Activated CD8-positive, alpha-beta T cell treated with anti-CD3 and anti-CD28 coated beads, Interleukin-2, amount 10 ng/mL, durations not matched to agents 7 days and 5 days (primary cell): ENCODE data around the gene CUL5. TPM values are rescaled to one million over a fixed set of nuclear protein-coding genes. Genes with fewer than 3 reads are reported as not detected.
"Not testable (repeated sequence)": the region's sequence is repeated elsewhere in the genome, so short reads cannot be mapped to it uniquely, and the experiment has no call there.

Experiments used
- ATAC-seq: fragments of 150-1000 bp; cut with Tn5 transposase; one replicate; pipeline ENCODE4 v1.10.0; 2021; ENCODE audit warnings: moderate library complexity
- CTCF ChIA-PET: fragments of 350-600 bp; sonication (Branson Sonifier 250); formaldehyde crosslinking; loops from one replicate; lab custom pipeline; 2021; ENCODE audit warnings: antibody characterized with exemption; lab: Charles Lee
- POLR2A ChIA-PET: fragments of 350-600 bp; sonication (Branson Sonifier 250); formaldehyde crosslinking; loops from one replicate; lab custom pipeline; 2021; ENCODE audit warnings: antibody characterized with exemption; lab: Charles Lee
- DNase-seq: peaks from one replicate; pipeline ENCODE4 v3.0.0-alpha.2; 2020
- H3K27ac Mint-ChIP-seq: one replicate; pipeline ENCODE4 v1.8.0; 2021; ENCODE audit warnings: mild to moderate bottlenecking, mixed read lengths
- H3K27me3 Mint-ChIP-seq: one replicate; pipeline ENCODE4 v1.8.0; 2021; ENCODE audit warnings: low read depth, mixed read lengths
- H3K36me3 Mint-ChIP-seq: one replicate; pipeline ENCODE4 v1.8.0; 2021; ENCODE audit warnings: low read depth, mixed read lengths
- H3K4me1 Mint-ChIP-seq: one replicate; pipeline ENCODE4 v1.8.0; 2021; ENCODE audit warnings: low read depth, mixed read lengths
- H3K4me3 Mint-ChIP-seq: one replicate; pipeline ENCODE4 v1.8.0; 2021; ENCODE audit warnings: mild to moderate bottlenecking, mixed read lengths
- H3K9me3 Mint-ChIP-seq: one replicate; pipeline ENCODE4 v1.8.0; 2022; ENCODE audit warnings: mixed read lengths; ENCODE audit not compliant: insufficient read depth
- total RNA-seq, 2 experiments: library from RNA; stranded (reverse); gene quantifications; one replicate each; pipeline ENCODE4 v1.2.3, GENCODE V29; 2021

The CUL5 gene
- total RNA-seq, 2 experiments from 2014 or later, result 29.7 to 31.3 TPM

GRCh38 chr11:108120936-108121273 is 112.2 kb downstream of the CUL5 start:
- H3K4me3 Mint-ChIP-seq, result peak overlapping the region; percentile 85
- ChIA-PET CTCF (interaction anchor here (0.6 to 1.1 kb wide), 4 partner anchors 9 to 335 kb away, joined by 3 to 4 read pairs (median 4); partner anchors contain the start of gene CUL5), POLR2A (interaction anchor here (1.7 kb wide), 1 partner anchor 100 kb away, joined by 8 read pairs; no protein-coding TSS in a partner anchor)
- H3K9me3 Mint-ChIP-seq, ATAC-seq, DNase-seq, H3K27me3 Mint-ChIP-seq: not testable (repeated sequence)
- peak overlapping the region; percentile 87 for H3K27ac Mint-ChIP-seq
- peaks cover 44% of the 10 kb centered on the region for H3K4me1 Mint-ChIP-seq
- H3K36me3 Mint-ChIP-seq, result peaks cover 14% of the 10 kb centered on the region

DNA sequence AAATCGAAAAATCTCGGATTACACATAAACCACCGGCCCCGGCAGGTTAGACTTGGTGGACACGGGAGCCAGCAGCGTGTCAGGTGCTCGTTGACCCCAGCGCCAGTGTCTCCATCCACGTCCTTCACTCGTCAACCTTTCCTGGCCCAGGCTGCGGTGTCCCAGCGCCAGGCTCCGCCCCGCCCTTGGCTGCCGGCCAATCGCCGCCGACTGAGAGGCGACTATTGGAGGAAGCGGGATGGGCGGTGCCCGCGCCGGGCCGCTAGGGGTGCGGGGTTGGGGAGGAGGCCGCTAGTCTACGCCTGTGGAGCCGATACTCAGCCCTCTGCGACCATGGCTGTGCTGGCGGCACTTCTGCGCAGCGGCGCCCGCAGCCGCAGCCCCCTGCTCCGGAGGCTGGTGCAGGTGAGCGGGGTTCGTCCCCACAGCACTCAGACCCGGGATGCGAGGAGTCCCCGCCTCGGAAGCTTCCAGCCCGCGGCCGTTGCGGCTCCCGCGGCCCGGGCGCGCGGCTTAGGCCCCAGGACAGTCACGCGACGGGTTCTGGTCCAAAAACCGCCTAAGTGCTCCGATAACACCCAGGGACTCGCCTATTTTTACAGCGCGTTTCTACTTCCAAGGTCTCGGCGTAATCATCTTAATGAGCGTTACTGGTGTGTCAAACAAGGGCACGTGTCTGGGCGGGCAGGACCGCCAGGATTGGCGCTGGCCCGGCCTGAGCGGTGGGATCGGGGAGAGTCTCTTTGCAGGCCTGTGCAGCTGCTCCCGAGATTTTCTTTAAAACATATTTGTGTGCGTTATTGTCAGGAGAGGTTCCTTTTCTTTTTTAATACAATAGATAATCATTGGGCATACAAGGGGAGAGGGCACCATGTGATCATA is 112.8 kb downstream of the CUL5 start, which contains the start of gene ACAT1:
ACAT1 (plus strand) TSS at position 294 of the 882 bp plus-strand sequence; CDS start at position 334, 40 bp downstream.
- DNase-seq (peak; percentile 96), ATAC-seq (peak; percentile 99)
- Mint-ChIP-seq H3K4me1 (peaks cover 47% of the 10 kb centered on the region), H3K27me3 (no peaks in the 10 kb centered on the region), H3K4me3 (peak within 1 kb of the TSS; percentile 85), H3K27ac (peak within 1 kb of the TSS; percentile 87), H3K9me3 (no peaks in the 10 kb centered on the region), H3K36me3 (peaks cover 19% of the 10 kb centered on the region)
- CTCF ChIA-PET, result interaction anchor here (1.0 to 1.1 kb wide), 3 partner anchors 10 to 113 kb away, joined by 3 to 4 read pairs (median 3); partner anchors contain the start of gene CUL5
- POLR2A ChIA-PET, result interaction anchor here (1.0 to 1.7 kb wide), 3 partner anchors 9 to 100 kb away, joined by 3 to 8 read pairs (median 3); no protein-coding TSS in a partner anchor

DNA sequence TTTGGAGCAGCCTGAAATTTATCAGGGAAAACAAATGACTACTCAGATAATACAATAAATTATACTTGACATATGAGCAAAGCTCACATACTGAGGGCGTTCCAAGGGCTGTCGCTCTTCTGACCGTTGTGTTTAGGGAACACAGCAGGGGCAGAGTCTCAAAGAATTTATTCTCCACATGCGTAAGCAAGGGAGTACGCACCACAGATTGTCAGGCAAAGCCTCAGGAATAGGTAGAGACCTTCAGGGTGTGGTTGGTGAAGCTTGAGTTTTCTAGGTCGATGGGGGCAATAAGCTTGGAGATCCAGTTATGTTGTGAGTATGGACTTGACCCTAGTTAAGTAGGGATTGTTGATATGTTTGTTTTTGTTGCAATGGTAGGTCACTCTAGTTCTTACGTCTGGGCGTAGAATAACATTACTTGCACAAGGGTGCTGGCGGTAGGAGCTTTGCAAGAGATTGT is 113.5 kb downstream of the CUL5 start:
- ChIA-PET CTCF (no interaction called here), POLR2A (interaction anchor here (1.0 to 1.7 kb wide), 3 partner anchors 8 to 99 kb away, joined by 3 to 8 read pairs (median 3); no protein-coding TSS in a partner anchor)
- H3K9me3 Mint-ChIP-seq, result no peaks in the 10 kb centered on the region
- peak overlapping the region; percentile 85 for H3K4me3 Mint-ChIP-seq
- no peak for ATAC-seq
- H3K36me3 Mint-ChIP-seq, result peaks cover 20% of the 10 kb centered on the region
- no peaks in the 10 kb centered on the region for H3K27me3 Mint-ChIP-seq
- peak overlapping the region; percentile 78 for H3K27ac Mint-ChIP-seq
- DNase-seq, result no peak
- peaks cover 48% of the 10 kb centered on the region for H3K4me1 Mint-ChIP-seq

DNA sequence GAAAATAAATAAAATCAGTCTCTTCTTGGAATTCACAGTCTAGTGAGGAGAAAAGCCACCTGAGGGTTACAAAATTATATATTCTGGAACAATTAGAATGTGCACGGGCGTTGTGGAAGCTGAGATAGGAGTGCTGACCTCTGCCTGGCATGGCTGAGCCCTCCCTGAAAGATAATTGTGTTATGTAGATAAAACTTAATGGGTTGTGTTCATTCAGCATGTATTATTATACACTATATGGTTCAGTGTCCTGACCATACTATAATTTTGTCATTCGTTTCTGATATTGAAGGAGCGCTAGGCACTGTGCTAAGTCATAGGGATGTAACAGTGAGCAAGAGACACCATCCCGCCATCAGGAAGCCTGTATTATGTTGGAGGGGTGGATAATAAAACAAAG is 116.4 kb downstream of the CUL5 start:
- H3K4me1 Mint-ChIP-seq, result peaks cover 48% of the 10 kb centered on the region
- H3K4me3 Mint-ChIP-seq, result no peak overlapping the region
- CTCF ChIA-PET, result interaction anchor here (0.6 kb wide), 1 partner anchor 14 kb away, joined by 3 read pairs; no protein-coding TSS in a partner anchor
- DNase-seq (no peak), ATAC-seq (no peak)
- H3K9me3 Mint-ChIP-seq, result no peaks in the 10 kb centered on the region
- peaks cover 35% of the 10 kb centered on the region for H3K36me3 Mint-ChIP-seq
- POLR2A ChIA-PET, result no interaction called here
- peak overlapping the region; percentile 73 for H3K27ac Mint-ChIP-seq
- H3K27me3 Mint-ChIP-seq, result no peaks in the 10 kb centered on the region

DNA sequence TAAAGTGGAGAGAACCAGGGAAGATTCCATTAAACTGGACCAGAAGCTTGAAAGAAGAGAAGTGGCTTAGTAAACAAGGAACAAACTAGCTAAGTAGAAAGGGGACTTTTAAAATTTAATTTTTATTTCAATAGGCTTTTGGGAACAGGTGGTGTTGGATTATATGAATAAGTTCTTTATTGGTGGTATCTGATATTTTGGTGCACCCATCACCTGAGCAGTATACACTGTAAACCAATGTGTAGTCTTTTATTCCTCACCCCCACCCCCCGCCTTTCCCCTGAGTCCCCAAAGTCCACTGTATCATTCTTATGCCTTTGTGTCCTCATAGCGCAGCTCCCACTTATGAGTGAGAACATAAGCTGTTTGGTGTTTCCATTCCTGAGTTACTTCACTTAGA is 120.1 kb downstream of the CUL5 start:
- ATAC-seq (no peak), DNase-seq (no peak)
- no peaks in the 10 kb centered on the region for H3K9me3 Mint-ChIP-seq
- no peaks in the 10 kb centered on the region for H3K27me3 Mint-ChIP-seq
- no peak overlapping the region for H3K4me3 Mint-ChIP-seq
- POLR2A ChIA-PET, result no interaction called here
- H3K4me1 Mint-ChIP-seq, result peaks cover 23% of the 10 kb centered on the region
- CTCF ChIA-PET, result no interaction called here
- H3K36me3 Mint-ChIP-seq, result peaks cover 43% of the 10 kb centered on the region
- no peak overlapping the region for H3K27ac Mint-ChIP-seq

DNA sequence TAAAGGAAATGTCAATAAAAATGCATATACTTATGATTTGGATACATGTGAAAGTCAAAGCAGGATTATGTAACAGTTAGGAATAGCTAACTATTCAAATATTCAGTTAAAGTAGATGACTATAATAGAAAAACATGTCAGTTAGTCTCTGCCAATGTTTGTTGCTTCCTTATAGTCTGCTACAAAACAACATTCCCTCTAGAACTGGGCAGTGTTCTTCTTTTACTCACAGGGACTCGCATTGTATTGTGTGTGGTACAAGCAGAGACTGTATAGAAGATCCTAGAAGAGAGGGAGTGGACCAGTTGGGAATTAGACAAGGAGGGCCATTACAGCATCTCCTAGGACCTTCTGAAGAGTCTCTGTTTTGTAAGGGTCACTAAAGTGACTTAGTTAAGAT is 123.3 kb downstream of the CUL5 start:
- Mint-ChIP-seq H3K27ac (no peak overlapping the region), H3K4me1 (peaks cover 9% of the 10 kb centered on the region), H3K9me3 (no peaks in the 10 kb centered on the region), H3K4me3 (no peak overlapping the region), H3K36me3 (peaks cover 38% of the 10 kb centered on the region), H3K27me3 (no peaks in the 10 kb centered on the region)
- ChIA-PET POLR2A (no interaction called here), CTCF (interaction anchor here (0.7 to 2.1 kb wide), 2 partner anchors 11 kb away, joined by 3 to 4 read pairs; partner anchors contain the start of gene ACAT1)
- ATAC-seq, result no peak
- DNase-seq, result no peak

- POLR2A ChIA-PET, H3K27ac Mint-ChIP-seq: not testable (repeated sequence)
Measured at GRCh38 chr11:108132993-108133538, 124.4 kb downstream of the CUL5 start.

GRCh38 chr11:108135845-108136544 is 127.3 kb downstream of the CUL5 start:
- Mint-ChIP-seq H3K9me3 (no peaks in the 10 kb centered on the region), H3K4me3 (no peak overlapping the region), H3K27ac (peak overlapping the region; percentile 55), H3K4me1 (peaks cover 13% of the 10 kb centered on the region), H3K36me3 (peaks cover 42% of the 10 kb centered on the region), H3K27me3 (no peaks in the 10 kb centered on the region)
- CTCF ChIA-PET, result no interaction called here
- ATAC-seq, result peak; percentile 52
- peak; percentile 41 for DNase-seq
- POLR2A ChIA-PET, result no interaction called here

More at GRCh38 chr11:108132993-108133538, 124.4 kb downstream of the CUL5 start:
- H3K9me3 Mint-ChIP-seq, H3K27me3 Mint-ChIP-seq, ATAC-seq, DNase-seq, H3K4me3 Mint-ChIP-seq: not testable (repeated sequence)
- CTCF ChIA-PET, result interaction anchor here (1.3 to 2.1 kb wide), 2 partner anchors 10 to 39 kb away, joined by 3 to 4 read pairs; no protein-coding TSS in a partner anchor
- H3K4me1 Mint-ChIP-seq, result peaks cover 13% of the 10 kb centered on the region
- peaks cover 36% of the 10 kb centered on the region for H3K36me3 Mint-ChIP-seq

- Mint-ChIP-seq H3K9me3 (no peaks in the 10 kb centered on the region), H3K27ac (peak overlapping the region; percentile 56), H3K36me3 (peaks cover 49% of the 10 kb centered on the region), H3K27me3 (no peaks in the 10 kb centered on the region), H3K4me3 (no peak overlapping the region), H3K4me1 (peaks cover 13% of the 10 kb centered on the region)
- DNase-seq, result no peak
- no peak for ATAC-seq
- ChIA-PET POLR2A (no interaction called here), CTCF (interaction anchor here (0.8 kb wide), 1 partner anchor 228 kb away, joined by 3 read pairs; no protein-coding TSS in a partner anchor)
Measured at GRCh38 chr11:108137212-108137611, 128.5 kb downstream of the CUL5 start.

- ChIA-PET POLR2A (interaction anchor here (0.8 kb wide), 1 partner anchor 20 kb away, joined by 3 read pairs; no protein-coding TSS in a partner anchor), CTCF (interaction anchor here (0.9 to 1.4 kb wide), 2 partner anchors 10 to 19 kb away, joined by 3 to 4 read pairs; no protein-coding TSS in a partner anchor)
- peaks cover 17% of the 10 kb centered on the region for H3K4me1 Mint-ChIP-seq
- DNase-seq, result no peak
- no peak overlapping the region for H3K27ac Mint-ChIP-seq
- ATAC-seq, result no peak
- no peak overlapping the region for H3K4me3 Mint-ChIP-seq
- H3K9me3 Mint-ChIP-seq, result no peaks in the 10 kb centered on the region
- peaks cover 68% of the 10 kb centered on the region for H3K36me3 Mint-ChIP-seq
- no peaks in the 10 kb centered on the region for H3K27me3 Mint-ChIP-seq
Measured at GRCh38 chr11:108142304-108142703, 133.6 kb downstream of the CUL5 start.

- ChIA-PET POLR2A (no interaction called here), CTCF (interaction anchor here (2.2 kb wide), 1 partner anchor 26 kb away, joined by 6 read pairs; no protein-coding TSS in a partner anchor)
- Mint-ChIP-seq H3K4me3 (no peak overlapping the region), H3K27me3 (no peaks in the 10 kb centered on the region), H3K36me3 (peaks cover 85% of the 10 kb centered on the region), H3K9me3 (no peaks in the 10 kb centered on the region), H3K27ac (peak overlapping the region; percentile 4), H3K4me1 (peaks cover 17% of the 10 kb centered on the region)
- ATAC-seq, result no peak
- no peak for DNase-seq
Measured at GRCh38 chr11:108144615-108145014, 135.9 kb downstream of the CUL5 start.
